GM18499 (cell line): ENCODE data around the gene GALNTL6.

ENCODE experiments used
- ATAC-seq: cut with Tn5 transposase; IDR thresholded peaks from one replicate; pipeline ENCODE4 v1.9.1; 2021; ENCODE audit warnings: moderate number of reproducible peaks; ENCODE audit not compliant: insufficient read depth, unreplicated experiment

Gene GALNTL6

DNA sequence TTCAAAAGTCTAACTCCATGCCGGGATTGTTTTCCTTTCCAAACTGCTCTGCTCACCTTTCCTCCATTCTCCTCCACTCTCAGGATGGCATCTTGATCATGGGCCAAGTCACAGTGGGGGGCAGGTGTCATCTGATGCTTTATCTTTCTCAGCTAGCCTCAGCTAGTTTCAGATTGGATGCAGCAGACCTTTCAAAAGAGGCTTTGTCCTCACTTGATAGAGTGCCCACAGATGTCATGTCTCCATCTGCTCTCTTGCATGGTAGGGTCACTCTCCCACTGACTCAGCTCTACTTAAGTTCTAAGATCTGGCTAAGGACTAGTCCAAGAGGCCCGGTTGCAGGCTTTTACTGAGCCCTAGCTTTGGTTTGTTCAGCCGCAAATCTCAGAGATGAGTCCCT, 1013.7 kb downstream of the GALNTL6 start:
- ATAC-seq: no peak

DNA sequence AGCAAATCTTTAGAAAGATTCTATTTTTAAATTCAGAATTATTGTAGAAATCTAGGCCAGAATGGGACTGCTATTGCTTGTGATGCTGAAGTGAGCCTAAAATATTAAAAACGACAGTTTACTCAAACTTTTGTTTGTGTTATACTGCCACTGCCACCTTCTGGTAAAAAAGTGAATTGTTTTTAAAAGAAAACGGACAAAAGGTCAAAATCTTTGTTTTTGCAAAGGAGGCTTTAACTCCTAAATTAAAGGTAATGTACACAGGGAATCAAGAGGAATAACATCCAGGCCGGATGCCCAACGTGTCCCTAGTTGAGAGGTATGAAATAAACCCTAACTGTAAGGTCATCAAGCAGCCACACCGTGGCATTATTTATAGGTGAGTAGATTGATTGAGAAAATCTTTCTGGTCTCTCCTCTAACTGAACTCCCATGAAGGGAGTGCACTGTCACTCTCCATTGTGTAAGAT, 1017.1 kb downstream of the GALNTL6 start:
- no peak for ATAC-seq

DNA sequence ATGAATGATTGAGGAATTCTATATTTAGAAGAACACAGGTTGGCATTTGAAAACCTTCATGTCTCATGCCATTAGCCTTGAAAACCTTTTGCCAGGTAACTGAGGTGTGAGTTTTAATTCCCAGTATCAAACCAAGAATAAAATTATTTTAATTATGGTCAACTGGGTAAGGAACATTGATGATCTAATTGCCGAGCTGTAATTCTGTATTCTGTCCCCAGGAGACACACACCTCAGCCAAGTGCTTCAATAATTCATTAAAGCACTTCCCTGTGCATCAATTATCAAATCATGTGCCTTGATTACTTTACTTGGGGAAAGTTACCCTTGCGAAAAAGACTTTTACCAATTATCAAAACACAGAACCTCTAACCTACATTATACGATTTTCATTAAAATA, 1023.5 kb downstream of the GALNTL6 start:
- no peak for ATAC-seq

DNA sequence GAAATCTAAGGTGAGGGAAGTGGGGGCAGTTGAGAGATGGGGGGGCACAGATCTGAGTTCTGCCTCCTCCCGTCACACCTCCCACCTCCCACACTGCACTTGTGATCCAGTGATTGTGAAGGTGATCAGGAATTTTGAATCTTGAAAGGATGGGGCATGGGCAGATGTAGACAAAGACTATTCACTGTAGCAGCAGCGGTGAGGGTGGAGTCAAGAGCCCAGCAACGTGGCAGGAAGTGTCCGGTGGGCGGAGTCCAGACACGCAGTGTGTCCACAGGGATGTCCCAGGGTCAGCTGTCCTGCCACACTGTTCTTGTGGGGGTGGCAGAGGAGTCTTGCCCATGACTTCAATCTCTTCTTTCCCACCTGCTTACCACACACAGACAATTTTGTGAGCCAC, 1024.9 kb downstream of the GALNTL6 start:
- no peak for ATAC-seq

DNA sequence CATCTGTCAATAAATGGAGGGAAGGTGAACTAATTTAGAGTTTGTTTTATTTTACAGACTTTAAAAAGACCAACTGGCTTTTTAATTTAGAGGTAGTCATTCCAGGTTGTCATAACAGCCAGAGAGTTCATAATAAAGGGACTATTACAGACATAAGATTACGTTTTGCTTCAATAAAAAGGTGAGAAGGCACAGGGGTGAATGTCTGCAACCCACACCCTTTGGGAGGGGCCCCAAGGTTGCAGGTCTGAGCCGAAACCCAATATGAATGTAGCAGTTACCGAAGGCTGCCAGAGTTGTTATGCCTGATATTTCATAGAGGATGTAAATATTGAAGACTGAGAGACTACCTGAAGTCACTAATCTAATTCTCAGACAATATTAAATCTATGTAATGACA, 1025.7 kb downstream of the GALNTL6 start:
- no peak for ATAC-seq

DNA sequence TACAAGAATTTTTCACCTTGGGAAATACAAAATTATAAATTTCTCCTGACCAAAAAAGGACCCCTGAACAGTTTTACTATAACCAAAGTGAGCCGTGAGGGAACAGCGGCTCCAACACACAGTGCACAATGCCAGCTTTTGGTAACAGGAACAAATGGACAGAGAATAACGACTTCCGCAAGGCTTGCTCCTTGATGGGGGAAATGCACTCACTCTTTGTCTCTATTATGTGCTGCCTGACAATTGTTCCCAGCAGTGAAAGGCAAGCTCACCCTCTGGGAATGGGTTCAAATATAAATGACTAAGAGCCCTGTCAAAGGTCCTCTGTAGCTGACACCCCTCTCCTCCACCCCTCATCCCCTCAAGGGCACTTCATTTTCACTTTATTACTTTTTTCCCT, 1029.6 kb downstream of the GALNTL6 start:
- ATAC-seq: no peak

DNA sequence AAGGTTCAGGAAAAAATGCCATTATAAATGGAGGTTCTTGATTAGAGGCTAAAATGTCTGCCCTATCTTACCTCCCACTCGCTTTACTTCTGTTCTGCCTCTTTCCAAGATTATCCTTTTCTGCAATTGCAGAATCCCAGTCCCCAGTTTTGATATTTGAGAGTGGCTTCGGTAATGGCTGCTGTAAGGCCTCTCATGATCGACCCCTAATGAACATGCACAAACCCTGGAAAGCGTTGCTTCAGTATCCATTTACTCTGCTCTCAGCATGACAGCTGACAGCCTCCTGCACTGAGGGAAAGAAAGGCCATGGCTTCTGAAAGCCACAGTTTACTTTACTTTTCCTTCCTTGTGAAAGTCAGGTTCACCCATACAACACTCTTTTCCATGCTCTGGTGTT, 1030.0 kb downstream of the GALNTL6 start:
- no peak for ATAC-seq

DNA sequence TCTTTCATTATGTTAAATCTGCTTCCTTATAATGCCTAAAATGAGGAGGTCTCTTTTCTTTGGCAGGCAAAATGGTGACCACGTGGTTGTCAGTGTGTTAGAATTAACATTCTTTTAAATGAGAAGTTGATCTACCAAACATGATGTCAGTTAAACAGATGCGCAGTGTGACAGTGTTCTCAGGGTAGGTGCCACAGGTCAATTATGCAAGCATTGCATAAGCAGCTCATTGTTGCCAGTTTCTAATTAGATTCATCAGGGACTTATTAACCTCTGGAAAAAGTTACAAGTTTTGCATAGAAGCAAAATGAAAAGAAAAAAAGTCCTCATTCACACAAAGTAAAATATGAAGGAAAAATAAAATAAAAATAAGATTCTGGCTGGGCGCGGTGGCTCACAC, 1031.4 kb downstream of the GALNTL6 start:
- no peak for ATAC-seq

DNA sequence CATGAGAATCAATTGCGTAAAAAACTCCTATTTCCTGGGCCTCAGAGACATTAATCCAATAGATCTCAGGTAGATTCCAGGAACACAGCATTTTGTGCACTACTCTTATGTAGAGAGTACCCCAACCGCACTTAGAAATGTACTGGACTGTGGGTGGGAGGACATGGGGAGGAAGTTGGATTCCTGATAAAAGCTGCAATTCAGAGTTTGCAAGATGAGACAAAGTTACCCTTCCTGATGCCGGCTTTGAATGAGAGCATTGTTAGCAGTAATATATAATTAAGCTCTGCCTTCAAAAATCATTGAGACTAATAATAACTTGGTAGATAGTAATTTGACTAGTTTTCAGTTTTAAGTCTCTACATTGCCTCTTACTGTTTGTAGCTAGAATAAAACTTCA, 1032.1 kb downstream of the GALNTL6 start:
- no peak for ATAC-seq

DNA sequence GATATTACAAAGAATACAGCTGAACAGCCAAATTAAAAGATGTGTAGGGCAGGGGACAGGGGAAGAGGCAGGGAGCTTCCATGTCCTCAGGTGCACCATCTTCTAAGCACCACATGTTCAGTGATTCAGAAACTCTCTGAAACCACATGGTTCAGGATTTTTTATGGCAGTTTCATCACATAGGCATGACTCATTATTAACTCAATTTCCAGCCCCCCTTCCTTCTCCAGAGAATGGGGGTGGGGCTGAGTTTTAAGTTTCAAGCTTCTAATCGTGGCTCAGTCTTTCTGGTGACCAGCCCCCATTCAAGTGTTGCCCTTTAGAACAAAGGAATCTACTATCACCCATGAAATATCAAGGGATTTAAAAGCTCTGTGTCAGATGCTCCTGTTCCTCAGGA, 1037.6 kb downstream of the GALNTL6 start:
- no peak for ATAC-seq

DNA sequence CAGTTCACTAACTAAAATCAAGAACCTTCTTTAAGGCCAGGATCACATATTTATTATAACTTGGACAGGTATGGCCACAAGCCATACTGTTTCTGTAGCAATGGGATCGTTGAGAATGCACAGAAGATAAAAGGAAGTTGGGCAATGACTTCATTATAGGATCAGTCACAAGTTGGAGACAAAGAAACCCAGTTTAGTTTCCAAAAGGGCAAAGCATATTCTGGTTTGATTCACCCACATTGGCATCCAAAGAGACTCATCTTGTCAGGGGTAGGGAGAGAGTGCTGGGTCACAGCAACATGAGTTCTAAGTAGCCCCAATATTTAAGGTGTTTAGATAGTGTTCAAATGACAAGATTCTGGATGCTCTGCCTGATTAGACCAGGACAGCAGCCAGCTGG, 1038.3 kb downstream of the GALNTL6 start:
- ATAC-seq: no peak

DNA sequence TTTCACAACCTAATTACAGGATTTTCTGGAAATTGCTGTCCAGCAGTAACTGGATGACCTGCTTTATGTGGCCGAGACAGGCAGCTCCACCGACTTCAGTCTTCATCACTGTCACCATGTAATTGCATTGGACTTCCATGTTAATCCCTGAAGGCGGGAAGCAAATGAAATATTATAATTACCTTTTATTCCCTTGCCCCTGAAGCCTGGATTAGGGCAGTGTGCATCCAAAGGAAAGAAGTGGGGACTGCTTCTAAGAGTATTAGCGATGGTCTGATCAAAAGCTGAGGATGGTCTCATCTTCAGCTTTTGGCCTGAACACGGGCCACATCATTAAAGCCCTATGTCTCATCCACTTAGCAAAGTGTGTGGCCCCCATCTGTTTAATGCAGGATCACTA, 1043.8 kb downstream of the GALNTL6 start:
- ATAC-seq: no peak

DNA sequence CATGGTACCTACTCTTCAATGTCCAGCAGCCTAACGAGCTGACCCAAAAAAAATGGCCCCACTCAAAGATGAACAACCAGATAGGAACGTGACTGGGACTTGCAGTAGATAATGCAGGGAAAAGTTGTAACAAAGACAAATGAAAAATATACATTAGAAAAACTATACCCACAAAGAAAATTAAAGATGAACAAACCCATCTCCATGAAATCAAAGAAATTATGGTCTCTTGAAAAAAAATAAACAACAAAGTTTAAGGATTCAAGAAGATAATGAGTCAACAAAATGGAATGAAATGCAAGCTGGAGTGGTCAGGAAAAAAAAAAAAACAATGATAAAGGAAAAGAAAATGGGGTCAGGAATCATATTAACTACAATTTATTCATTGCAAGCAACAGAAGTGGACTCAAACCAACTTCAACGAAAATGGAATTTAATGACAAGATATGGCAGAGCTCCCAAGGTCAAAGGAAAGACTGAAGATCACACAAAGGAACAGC, 1045.6 kb downstream of the GALNTL6 start:
- no peak for ATAC-seq

DNA sequence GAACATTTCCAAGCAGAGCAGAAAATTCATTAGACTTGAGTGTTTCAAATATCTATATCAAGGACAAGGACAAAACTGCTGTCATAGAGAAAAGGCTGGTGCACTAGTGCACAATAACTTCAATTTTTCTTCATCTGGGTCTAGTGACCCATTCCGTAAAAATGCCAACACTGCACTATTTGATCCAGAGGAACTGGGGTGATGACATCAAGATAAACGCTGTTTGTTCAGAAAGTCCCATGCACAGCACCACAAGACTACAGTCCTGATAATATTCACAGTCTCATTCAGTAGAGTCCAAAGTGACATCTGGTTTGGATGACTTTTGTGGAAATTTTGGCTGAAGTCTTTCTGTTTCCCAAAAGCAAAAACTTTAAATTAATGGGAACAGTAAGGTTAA, 1051.9 kb downstream of the GALNTL6 start:
- no peak for ATAC-seq

DNA sequence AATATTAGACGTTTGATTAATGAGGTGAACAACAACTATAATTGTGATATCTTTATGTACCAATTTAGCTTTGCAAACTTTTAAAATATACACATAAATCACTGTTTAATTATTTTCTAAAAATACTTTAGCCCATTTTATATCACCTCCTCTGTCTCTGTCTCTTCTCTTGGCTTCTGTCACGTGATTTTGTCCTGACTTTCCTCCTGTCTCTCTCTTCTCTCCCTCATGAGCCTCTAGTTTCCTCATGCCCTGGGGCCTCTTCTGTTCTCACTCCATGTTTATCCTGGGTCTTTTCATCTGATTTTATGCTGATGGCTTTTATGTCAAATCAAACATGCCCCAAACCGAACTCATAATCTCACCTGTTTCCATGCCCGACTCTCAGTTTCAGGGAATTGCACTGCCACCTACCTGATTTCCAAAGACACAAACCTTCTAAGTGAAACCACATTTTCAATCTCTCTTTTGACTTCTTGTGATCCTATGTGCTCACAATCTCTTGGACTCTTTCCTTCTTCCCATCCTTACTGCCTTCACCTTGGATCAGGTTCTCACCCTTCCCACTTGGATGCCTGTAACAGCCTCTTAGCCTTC, 1052.4 kb downstream of the GALNTL6 start:
- ATAC-seq: no peak

DNA sequence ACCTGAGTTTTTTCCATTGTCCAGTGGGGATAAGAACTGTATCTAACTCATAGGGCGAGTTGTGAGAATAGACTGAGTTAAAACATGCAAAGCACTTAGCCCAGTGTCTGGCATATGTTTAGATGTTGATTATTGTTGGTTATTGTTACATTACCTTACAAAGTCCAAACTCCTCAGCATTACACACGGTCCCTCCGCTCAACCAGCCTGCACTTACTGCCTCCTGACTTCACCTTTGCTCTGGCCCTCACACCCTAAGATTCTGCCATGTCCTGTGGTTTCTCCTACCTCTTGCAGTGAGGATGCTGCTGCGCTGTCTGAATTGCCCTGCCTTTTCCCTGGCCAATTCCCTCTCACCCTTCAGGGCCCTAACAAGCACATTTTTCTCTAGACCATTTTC, 1053.2 kb downstream of the GALNTL6 start:
- ATAC-seq: no peak

DNA sequence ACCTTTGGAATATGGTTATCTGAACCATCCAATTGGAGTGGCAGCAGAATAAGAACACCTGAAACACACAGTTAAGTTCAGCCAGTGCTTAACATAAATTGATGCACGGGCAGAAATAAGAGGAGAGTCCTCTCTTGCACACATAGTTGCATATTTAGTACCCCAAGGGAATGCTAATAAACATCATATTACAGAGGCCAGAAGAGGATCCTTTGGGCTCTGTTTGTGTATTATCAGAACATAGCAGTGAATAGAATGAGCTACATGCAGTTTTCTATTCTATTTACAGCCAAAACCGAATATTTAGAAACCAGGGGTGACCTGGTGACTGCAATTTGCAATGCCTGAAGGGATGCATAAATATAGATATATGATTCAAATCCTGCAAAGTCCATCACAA, 1054.6 kb downstream of the GALNTL6 start:
- ATAC-seq: no peak

DNA sequence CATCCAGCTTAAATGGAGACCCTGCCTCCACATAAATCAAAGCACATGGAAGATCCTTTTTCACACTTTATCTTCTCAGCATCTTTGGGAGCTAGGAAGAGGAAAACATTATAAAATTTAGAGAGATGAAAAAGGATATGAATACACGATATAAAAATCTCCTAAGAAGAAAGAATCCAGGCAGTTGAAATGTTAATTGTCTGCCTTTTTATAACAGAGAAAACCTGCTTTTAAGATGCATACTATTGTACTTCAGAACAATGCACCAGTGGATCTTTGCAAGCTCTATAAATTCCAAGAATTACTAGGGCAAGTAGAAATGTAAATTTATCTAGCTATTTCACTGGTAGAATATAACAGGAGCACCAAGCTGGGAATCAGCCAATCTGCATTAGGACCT, 1055.1 kb downstream of the GALNTL6 start:
- ATAC-seq: no peak

DNA sequence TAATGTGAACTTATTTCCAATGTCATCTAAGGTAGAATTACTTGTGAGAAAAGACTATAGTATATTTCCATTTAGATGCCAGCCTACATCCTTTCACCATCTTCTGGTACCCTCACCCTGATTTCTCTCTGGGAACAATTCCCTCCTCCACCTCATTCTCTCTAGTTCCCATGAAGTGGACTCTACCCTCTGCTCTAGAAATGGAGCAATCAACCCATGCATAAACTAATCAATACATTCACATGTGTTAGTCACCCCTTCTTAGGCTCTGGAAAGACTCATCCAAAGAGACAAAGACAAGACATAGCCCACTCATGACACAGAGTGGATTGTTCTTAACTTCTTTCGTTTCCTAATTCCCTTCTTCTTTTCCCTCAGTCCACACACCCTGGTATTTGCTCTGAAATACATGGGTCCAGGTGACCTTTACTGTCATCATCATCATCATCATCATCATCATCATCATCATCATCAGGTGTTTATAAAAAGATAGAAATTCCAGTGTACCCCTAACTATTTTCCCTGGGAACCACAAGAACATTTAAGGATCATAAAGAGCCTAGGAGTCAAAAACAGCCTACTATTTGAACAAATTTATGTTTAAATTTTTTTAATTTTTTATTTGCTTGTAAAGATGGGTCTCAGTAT, 1056.5 kb downstream of the GALNTL6 start:
- ATAC-seq: no peak

DNA sequence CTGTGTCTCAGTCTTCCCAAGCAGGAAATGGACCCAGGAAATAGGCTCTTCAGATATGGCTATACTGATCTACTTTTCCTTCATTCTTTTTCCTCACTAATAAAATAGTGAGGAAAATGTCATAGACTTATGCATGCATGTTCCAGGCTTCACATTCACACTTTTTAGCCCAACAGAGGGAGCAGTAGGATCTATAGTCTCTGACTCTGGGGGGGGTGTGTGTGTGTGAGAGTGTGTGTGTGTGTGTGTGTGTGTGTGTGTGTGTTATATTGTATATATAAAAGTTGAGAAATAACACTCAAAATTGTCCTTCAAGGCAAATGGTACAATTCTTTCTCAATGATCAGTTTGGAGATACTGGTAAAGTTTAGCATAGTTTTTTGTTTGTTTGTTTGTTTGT, 1058.2 kb downstream of the GALNTL6 start:
- no peak for ATAC-seq

DNA sequence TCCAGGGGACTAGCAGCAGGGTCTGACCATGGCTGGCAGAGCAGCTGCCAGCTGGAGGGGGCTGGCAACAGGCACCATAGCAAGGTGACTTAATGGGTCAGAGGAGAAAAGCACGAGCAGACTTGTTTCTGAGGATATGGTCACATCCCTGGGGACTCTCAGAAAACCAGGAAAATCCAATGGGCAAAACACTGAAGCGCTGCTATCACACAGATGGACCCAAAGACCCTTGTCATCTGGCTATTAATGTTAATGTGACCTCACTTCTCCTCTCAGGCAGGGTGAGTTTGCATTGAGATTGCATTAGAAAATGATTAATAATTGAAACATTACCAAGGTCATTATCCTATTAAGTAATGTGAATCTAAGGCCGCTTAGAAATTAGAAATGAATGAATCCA, 1061.7 kb downstream of the GALNTL6 start:
- no peak for ATAC-seq

DNA sequence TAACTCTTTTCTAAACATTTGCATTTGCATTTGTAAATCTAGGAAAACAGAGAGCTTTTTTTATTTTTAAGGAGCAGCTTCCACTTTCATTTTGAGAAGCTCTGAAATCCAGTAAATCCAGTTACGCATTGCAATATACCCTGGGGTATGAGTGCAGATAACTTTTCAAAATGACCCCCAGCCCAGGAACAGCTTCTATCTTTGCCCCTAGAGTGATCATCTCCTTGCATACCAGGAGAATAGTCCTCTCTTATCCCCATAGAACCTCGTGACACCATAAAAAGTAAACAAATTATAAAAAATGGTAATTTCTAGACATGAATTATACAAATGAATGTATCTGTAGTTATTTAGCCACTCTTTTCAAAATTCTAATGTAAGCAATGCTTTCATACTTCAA, 1063.2 kb downstream of the GALNTL6 start:
- ATAC-seq: no peak
